GM19463 (cell line): ENCODE results near the gene STRA6.

Source experiments
- ATAC-seq: cut with Tn5 transposase; IDR thresholded peaks from one replicate; pipeline ENCODE4 v1.9.1; 2021; ENCODE audit warnings: mild to moderate bottlenecking, moderate library complexity; ENCODE audit not compliant: unreplicated experiment

STRA6 gene

GRCh38 chr15:74182131-74182530, 20.5 kb downstream of the STRA6 start:
- no peak for ATAC-seq

- ATAC-seq = no peak
These were observed 21.5 kb downstream of the STRA6 start for GRCh38 chr15:74180881-74181602.

DNA sequence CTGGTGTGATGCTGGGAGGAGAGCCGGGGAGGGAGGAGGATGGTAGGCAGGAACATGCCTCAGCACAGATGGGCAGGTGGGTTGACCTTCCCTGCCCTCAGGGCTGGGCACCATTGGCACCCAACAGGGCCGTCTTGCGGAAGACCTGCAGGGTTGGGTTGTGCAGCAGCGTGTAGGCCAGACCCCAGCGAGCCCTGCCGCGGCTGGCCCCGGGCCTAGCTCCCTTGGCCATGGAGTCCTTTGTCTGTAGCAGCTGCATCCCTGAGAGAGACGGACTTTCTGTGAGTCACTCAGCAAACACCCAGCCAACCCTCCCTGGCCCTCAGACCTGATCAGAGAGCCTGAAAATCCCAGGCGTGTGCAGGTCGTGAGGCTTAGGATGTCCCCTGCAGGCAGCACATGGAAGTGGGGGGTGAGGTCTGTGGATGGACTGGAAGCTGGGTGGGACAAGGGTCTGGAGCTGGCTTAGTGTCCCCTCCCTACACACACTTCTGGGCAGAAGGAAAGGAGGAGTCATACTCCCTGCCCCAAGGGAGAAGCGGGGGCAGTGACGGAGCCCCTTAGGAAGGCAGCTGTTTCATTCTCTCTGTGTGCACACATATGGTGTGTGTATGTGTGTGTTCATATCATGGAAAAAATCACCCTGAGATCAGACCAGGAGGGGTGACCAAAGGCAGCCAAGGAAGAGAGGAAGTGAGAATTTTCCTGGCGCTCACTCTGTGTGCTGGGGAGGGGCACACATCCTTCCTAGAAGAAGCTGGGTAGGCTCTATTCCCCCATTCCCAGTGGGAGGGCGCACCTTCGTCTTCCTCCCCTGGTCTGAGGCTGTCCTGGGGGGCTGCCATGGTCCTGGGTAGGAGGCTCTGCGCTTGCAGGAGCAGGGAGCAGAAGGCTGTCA, 22.4 kb downstream of the STRA6 start:
- no peak for ATAC-seq

DNA sequence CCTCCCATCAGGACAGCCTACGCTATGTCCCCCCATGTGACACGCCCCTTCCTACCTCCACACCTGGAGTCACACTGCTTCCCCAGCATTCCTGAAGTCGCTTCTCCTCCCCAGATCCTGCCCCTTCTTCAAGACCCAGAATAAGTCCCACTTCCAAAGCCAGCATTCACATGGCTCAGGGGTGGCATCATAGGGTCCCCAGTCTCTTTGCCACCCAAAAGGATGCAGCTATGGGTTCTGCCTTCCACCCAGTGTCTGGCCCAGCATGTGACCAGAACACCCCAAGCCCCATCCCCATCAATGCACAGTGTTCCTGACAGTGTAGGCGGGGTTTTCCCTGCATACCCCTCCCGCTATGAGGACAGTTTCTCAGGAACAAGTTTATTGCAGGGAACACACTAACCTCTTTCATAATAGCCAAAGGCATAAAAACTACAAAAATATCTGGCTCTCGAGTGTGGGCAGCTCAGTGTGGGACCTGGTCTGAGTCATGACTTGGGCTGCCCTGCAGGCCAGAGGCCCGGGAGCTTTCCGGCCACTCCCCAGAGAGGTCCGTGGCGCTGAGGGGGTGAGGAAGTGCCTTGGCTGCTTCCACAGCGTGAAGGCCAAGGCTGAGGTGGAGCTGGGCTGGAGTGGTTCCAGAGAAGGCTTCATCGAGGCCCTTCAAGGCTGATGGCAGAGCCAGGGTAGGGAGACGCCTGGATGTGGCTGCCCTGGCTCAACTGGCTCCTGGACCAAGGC, 23.3 kb downstream of the STRA6 start:
- no peak for ATAC-seq

GRCh38 chr15:74178326-74179100, 24.1 kb downstream of the STRA6 start:
- ATAC-seq = no peak

DNA sequence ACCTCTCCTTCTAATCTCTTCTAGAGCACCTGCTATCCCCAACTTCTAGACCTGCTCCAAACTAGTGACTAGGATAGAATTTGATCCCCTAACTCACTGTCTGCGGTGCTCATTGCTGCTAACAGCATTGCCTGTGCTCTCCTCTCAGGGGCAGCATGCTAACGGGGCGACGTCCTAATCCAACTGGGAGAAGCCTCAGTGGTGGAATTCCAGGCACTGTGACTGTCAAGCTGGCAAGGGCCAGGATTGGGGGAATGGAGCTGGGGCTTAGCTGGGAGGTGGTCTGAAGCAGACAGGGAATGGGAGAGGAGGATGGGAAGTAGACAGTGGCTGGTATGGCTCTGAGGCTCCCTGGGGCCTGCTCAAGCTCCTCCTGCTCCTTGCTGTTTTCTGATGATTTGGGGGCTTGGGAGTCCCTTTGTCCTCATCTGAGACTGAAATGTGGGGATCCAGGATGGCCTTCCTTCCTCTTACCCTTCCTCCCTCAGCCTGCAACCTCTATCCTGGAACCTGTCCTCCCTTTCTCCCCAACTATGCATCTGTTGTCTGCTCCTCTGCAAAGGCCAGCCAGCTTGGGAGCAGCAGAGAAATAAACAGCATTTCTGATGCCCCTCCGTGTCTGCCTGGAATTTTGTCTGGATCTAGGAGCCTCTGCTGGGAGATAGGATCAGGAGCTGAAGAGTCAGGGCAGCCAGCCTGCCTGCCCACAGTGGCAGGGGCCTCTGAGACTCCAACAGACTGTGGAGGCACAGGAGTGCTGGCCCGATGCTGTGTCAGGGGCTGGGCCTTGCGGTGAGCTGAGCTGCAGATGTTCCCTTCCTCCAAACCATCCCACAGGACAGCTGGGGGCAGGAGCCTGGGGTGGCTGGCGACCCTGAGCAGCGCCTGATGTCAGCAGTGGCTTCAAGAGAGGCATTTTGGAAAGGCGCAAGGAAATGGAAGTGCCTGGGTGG, 26.0 kb downstream of the STRA6 start:
- no peak for ATAC-seq

- no peak for ATAC-seq
These were observed 27.1 kb downstream of the STRA6 start for GRCh38 chr15:74175271-74176191.

DNA sequence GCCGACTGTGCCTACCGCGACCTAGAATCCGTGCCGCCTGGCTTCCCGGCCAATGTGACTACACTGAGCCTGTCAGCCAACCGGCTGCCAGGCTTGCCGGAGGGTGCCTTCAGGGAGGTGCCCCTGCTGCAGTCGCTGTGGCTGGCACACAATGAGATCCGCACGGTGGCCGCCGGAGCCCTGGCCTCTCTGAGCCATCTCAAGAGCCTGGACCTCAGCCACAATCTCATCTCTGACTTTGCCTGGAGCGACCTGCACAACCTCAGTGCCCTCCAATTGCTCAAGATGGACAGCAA, 27.7 kb downstream of the STRA6 start:
- ATAC-seq = no peak

- ATAC-seq = no peak
These were observed 28.2 kb downstream of the STRA6 start for GRCh38 chr15:74174219-74174957.

DNA sequence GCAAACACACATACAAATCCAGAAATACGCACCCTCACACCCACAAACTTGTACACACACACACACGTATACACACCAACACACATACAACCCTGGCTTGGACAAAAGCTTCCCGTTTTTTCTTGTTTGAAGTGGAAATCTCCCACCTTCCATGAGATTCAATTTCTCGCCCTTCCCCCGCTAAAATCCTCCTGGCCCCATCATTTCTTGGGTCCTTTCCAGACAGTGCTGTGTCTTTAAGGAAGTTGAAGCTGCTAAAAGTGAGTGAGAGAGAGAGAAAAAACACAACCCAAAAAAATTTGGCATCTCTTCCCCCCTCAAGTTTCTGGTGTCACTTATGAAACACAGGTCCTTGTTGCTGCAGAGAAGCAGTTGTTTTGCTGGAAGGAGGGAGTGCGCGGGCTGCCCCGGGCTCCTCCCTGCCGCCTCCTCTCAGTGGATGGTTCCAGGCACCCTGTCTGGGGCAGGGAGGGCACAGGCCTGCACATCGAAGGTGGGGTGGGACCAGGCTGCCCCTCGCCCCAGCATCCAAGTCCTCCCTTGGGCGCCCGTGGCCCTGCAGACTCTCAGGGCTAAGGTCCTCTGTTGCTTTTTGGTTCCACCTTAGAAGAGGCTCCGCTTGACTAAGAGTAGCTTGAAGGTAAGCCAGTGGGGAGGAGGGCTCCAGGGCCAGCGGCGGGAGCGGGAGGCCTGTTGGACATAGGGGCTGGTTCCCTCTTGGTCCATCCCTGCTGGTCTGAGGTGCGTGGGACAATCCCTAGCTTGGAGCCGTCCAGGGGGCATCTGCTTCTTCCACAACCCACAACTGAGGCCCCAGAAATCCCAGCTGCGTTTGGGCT, 29.0 kb downstream of the STRA6 start, which contains the start of gene ISLR:
Gene ISLR, plus strand, starts transcription at position 331 of the 839 bp plus-strand sequence. CDS start 1,149 bp downstream, outside the sequence.
- ATAC-seq = no peak

DNA sequence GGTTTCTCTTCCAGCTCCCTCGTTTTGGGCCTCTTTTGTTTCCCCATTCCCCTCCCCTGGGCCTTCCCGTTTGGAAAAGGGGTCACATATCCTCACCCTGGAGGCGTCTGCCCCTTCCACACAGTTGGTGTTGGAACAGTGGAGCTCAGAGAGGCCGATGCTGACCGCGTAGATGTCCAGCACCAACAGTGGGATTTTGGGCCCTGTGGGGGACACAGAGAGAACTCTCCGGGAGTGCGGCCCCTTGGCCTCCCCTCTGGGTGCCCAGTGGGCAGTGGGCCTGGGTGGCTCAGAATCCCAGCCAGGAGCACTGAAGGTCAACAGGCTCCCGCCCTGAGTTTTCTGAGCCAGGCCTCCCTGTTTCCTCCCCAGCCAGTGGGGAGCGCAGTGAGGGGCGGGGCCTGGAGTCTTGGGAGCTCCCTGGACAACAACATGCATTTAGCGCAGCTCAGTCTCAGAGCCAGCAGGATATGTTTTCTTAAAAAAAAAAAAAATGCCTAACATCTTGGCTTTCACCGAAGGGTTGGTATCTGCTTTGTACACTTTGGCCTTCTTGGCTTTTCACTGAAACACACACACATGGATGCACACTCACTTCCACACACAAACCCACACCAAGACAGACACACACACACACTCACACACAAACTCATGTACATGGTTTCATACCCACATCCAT, 29.7 kb downstream of the STRA6 start:
- no peak for ATAC-seq

DNA sequence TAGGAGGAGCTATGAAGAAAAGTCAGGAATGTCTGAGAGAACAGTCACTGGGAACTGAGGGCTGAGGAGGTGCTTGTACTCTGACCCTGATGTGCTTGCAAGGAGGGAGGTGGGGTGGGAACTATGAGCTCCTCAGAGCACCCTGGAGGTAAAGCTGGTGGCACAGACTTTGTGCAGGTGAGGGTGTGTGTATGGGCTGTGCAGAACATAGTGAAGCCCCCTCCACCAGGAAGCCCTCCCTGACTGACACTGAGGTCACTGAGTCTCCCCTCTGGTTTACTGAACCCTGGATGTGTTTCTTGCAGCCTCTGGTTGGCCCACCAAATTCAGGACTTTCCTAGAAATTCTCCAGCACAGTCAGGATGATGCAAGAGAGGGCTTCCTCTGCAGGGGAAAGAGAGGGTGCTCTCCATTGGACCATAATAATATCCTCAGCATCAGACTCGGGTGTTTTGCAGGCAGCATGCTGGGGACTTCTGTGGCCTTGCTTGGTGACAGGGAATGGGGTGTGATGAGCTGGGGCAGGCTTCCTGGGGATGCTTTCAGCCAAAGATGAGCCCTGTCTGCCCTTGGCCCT, 30.5 kb downstream of the STRA6 start:
- no peak for ATAC-seq

DNA sequence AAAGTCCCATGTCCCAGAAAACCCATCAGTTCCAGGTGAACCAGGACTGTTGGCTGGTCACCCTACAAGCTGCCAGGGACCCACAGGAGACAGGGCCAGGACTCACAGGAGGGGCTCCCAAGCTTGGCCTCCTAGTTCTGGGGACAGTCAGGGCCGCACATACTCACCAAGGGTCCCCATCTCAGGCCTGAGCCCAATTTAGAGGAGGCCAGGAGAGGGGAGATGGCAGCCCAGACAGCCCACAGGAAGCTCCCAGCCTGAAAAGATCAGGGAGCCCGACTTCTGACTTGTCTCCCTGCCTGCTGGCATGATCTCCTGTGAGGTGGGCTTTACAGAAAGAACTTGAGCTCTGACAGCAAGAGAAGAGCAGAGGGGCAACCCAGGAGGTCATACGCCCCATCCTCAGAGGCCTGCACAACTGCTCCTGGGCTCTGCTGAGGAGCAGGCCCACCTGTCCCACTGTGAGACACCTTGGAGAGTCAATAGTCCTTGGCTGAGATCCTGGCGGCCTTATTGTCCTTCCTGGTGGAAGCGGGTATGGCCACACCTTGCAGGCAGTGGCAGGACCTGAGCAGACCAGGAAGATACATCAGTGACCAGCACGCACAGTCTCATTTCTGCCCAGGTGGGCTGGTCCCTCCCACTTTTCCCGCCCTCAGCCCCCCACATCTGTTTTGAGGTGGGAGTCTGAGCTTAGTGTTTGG, 31.6 kb downstream of the STRA6 start:
- ATAC-seq = no peak

GRCh38 chr15:74170071-74170844, 32.3 kb downstream of the STRA6 start:
- no peak for ATAC-seq

DNA sequence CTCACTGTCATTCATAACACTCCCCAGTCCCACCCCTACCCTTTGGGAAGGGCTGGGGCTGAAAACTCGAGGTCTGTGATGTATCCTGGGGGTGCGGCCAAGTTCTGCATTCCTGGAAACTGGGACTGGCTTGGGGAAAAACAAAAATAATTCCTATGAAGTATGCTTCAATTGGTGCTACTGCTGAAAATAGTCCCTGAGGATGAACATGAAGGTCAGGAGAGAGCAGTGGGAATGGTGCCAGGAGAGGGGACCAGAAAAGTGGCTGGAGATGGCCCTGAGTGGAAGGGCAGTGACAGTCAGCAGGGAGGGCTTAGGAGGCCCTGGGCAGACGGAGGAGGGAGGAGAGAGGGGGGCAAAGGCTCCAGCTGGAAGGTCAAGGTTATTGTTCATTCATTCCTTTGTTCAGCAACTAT, 33.9 kb downstream of the STRA6 start:
- ATAC-seq = no peak
